Liver (tissue), 9 donors: ENCODE measurements around the gene RFPL2. TPM values are rescaled to one million over a fixed set of nuclear protein-coding genes. Genes with fewer than 3 reads are reported as not detected.

ENCODE experiments used
- DNase-seq: peaks from one replicate; pipeline ENCODE4 v3.0.0-alpha.2; 2017; ENCODE audit warnings: low spot score
- H3K27ac ChIP-seq, 2 donors: one replicate each; pipeline ENCODE4 v1.7.0; 2013; ENCODE audit warnings: inconsistent platforms in 2 of 2, low read length in 2 of 2, control low read depth in 1 of 2, low read depth in 1 of 2, mild to moderate bottlenecking in 1 of 2
- H3K27me3 ChIP-seq, 4 donors: one replicate each; pipeline versions ENCODE4 v1.6.1 to v1.7.0; 2013; ENCODE audit warnings: low read length in 3 of 4, inconsistent platforms in 1 of 4, mild to moderate bottlenecking in 1 of 4, moderate library complexity in 1 of 4; ENCODE audit not compliant: control insufficient read depth in 4 of 4, insufficient read depth in 4 of 4
- H3K36me3 ChIP-seq, 4 donors: one replicate each; pipeline versions ENCODE4 v1.6.1 to v1.7.0; 2013; ENCODE audit warnings: low read length in 3 of 4, mild to moderate bottlenecking in 3 of 4, low read depth in 1 of 4, moderate library complexity in 1 of 4; ENCODE audit not compliant: control insufficient read depth in 4 of 4, insufficient read depth in 3 of 4
- H3K4me1 ChIP-seq, 4 donors: one replicate each; pipeline versions ENCODE4 v1.6.1 to v1.7.0; 2013; ENCODE audit warnings: low read length in 3 of 4, mild to moderate bottlenecking in 3 of 4, moderate library complexity in 1 of 4; ENCODE audit not compliant: control insufficient read depth in 4 of 4, insufficient read depth in 4 of 4
- H3K4me3 ChIP-seq, 3 donors: one replicate each; pipeline versions ENCODE4 v1.6.1 to v1.7.0; 2013; ENCODE audit warnings: low read length in 3 of 3, control low read depth in 1 of 3, low read depth in 1 of 3, mild to moderate bottlenecking in 1 of 3
- H3K9ac ChIP-seq, 2 donors: one replicate each; pipeline ENCODE4 v1.7.0; 2013; ENCODE audit warnings: low read length in 2 of 2, mild to moderate bottlenecking in 2 of 2, moderate library complexity in 2 of 2, control low read depth in 1 of 2, low read depth in 1 of 2
- H3K9me3 ChIP-seq, 4 donors: one replicate each; pipeline versions ENCODE4 v1.6.1 to v1.7.0; 2013; ENCODE audit warnings: low read length in 3 of 4; ENCODE audit not compliant: control insufficient read depth in 4 of 4
- CTCF ChIP-seq: fragments of 150-350 bp; IDR thresholded peaks from 2 replicates; pipeline ENCODE4 v1.5.1; 2017; ENCODE audit warnings: improper control_type of control experiment, low read depth, low read length; ENCODE audit not compliant: missing input control
- EGR1 ChIP-seq, 2 donors: IDR thresholded peaks; 2 replicates each; pipeline ENCODE4 v1.6.1; 2016 to 2018; ENCODE audit warnings: antibody characterized with exemption in 2 of 2, low read depth in 2 of 2
- FOXA1 ChIP-seq: IDR thresholded peaks from 2 replicates; pipeline ENCODE4 v1.6.1; 2016; ENCODE audit warnings: antibody characterized with exemption
- FOXA2 ChIP-seq: IDR thresholded peaks from 2 replicates; pipeline ENCODE4 v1.6.1; 2016; ENCODE audit warnings: antibody characterized with exemption
- HNF4A ChIP-seq, 2 donors: conservative IDR thresholded peaks; 2 replicates each; pipeline ENCODE4 v1.6.1; 2016; ENCODE audit warnings: antibody characterized with exemption in 2 of 2, mild to moderate bottlenecking in 2 of 2
- HNF4G ChIP-seq: IDR thresholded peaks from 2 replicates; pipeline ENCODE4 v1.6.1; 2016; ENCODE audit warnings: antibody characterized with exemption
- MAX ChIP-seq: IDR thresholded peaks from 2 replicates; pipeline ENCODE4 v1.6.1; 2016; ENCODE audit warnings: antibody characterized with exemption
- NR2F2 ChIP-seq: IDR thresholded peaks from 2 replicates; pipeline ENCODE4 v1.6.1; 2016; ENCODE audit warnings: antibody characterized with exemption
- RAD21 ChIP-seq, 2 donors: IDR thresholded peaks; 2 replicates each; pipeline ENCODE4 v1.6.1; 2016; ENCODE audit warnings: antibody characterized with exemption in 2 of 2, mild to moderate bottlenecking in 2 of 2
- REST ChIP-seq: IDR thresholded peaks from 2 replicates; pipeline ENCODE4 v1.6.1; 2016; ENCODE audit warnings: antibody characterized with exemption, mild to moderate bottlenecking
- RXRA ChIP-seq, 2 donors: IDR thresholded peaks; 2 replicates each; pipeline ENCODE4 v1.6.1; 2017 to 2018; ENCODE audit warnings: antibody characterized with exemption in 2 of 2, mild to moderate bottlenecking in 1 of 2
- SP1 ChIP-seq: IDR thresholded peaks from 2 replicates; pipeline ENCODE4 v1.6.1; 2018; ENCODE audit warnings: antibody characterized with exemption, mild to moderate bottlenecking
- TAF1 ChIP-seq: conservative IDR thresholded peaks from 2 replicates; pipeline ENCODE4 v1.6.1; 2016; ENCODE audit warnings: antibody characterized with exemption, mild to moderate bottlenecking
- YY1 ChIP-seq: IDR thresholded peaks from 2 replicates; pipeline ENCODE4 v1.6.1; 2016; ENCODE audit warnings: antibody characterized with exemption, mild to moderate bottlenecking
- WGBS: extraction: QIAGEN DNeasy Blood & Tissue Kit; methylation state at CpG from one replicate; pipeline ENCODE4 v1.1.7; 2013; 5-methylcytosine and 5-hydroxymethylcytosine counted together
- polyA plus RNA-seq, 2 donors: library from polyadenylated mRNA; stranded (reverse) in 1 of 2; unstranded in 1 of 2; fragments of 200-250 nt in 1 of 2; fragments of >200 nt in 1 of 2; fragmentation: Nextera tagmentation in 1 of 2; extraction: Ambion mirVana in 1 of 2; gene quantifications; one replicate each; pipeline versions ENCODE4 v1.2.1 to v1.2.3, GENCODE V29; 2013 to 2015
- total RNA-seq, 2 donors: library from RNA; depleted of rRNA; stranded (reverse); fragments of >200 nt; gene quantifications; one replicate each; pipeline ENCODE4 v1.2.3, GENCODE V29; 2014
- TF ChIP-seq, protein P1 (sequence below): IDR thresholded peaks from 2 replicates; pipeline ENCODE4 v1.6.1; 2016; ENCODE audit warnings: antibody characterized with exemption
- donor health status: healthy.
- donor health status: healthy.
- donor health status: healthy.
- donor health status: healthy.
- donor health status: healthy.

Gene RFPL2
- total and polyA plus RNA-seq, 4 donors = under 0.01 to 0.98 (median 0.07) TPM; not detected in 1

- TF ChIP-seq RAD21 (IDR thresholded peaks at IDR 0.05) = no peak
- TF ChIP-seq YY1 = no peak
- no peak for TF ChIP-seq FOXA1
- no peak for TF ChIP-seq CTCF
- TF ChIP-seq RXRA (IDR thresholded peaks at IDR 0.05) = no peak
Observed at GRCh38 chr22:32185821-32186220, 19.1 kb downstream of the RFPL2 start (continued).

GRCh38 chr22:32183625-32184024 is 21.2 kb downstream of the RFPL2 start:
- Histone ChIP-seq H3K36me3 (no peaks in the 10 kb centered on the region), H3K4me3 (no peak overlapping the region), H3K27ac (no peak overlapping the region), H3K9me3 (no peaks in the 10 kb centered on the region), H3K9ac (no peak overlapping the region), H3K4me1 (no peaks in the 10 kb centered on the region), H3K27me3 (peaks cover 0 to 12% (median 0%) of the 10 kb centered on the region in 4 donors)
- TF ChIP-seq EGR1 (IDR thresholded peaks at IDR 0.05; ENCODE audit: low read depth in 2 of 2) (no peak), HNF4A (conservative IDR thresholded peaks at IDR 0.05) (no peak), RAD21 (IDR thresholded peaks at IDR 0.05) (no peak), YY1 (no peak), TAF1 (no peak), HNF4G (no peak), REST (no peak), NR2F2 (no peak), RXRA (IDR thresholded peaks at IDR 0.05) (no peak)
- TF ChIP-seq, protein P1, sequence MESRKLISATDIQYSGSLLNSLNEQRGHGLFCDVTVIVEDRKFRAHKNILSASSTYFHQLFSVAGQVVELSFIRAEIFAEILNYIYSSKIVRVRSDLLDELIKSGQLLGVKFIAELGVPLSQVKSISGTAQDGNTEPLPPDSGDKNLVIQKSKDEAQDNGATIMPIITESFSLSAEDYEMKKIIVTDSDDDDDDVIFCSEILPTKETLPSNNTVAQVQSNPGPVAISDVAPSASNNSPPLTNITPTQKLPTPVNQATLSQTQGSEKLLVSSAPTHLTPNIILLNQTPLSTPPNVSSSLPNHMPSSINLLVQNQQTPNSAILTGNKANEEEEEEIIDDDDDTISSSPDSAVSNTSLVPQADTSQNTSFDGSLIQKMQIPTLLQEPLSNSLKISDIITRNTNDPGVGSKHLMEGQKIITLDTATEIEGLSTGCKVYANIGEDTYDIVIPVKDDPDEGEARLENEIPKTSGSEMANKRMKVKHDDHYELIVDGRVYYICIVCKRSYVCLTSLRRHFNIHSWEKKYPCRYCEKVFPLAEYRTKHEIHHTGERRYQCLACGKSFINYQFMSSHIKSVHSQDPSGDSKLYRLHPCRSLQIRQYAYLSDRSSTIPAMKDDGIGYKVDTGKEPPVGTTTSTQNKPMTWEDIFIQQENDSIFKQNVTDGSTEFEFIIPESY = no peak
- no peak for DNase-seq
- WGBS = 75% methylated on average over 3 of the region's 3 CpGs

GRCh38 chr22:32181043-32181442 is 23.8 kb downstream of the RFPL2 start:
- Histone ChIP-seq H3K36me3 (no peaks in the 10 kb centered on the region), H3K9me3 (peaks cover 0 to 5% (median 0%) of the 10 kb centered on the region in 4 donors), H3K4me1 (peaks cover 1 to 2% (median 2%) of the 10 kb centered on the region in 4 donors), H3K9ac (no peak overlapping the region), H3K27ac (no peak overlapping the region), H3K4me3 (no peak overlapping the region), H3K27me3 (peaks cover 0 to 18% (median 0%) of the 10 kb centered on the region in 4 donors)
- 71% methylated on average over 6 of the region's 6 CpGs for WGBS
- no peak for DNase-seq
- TF ChIP-seq MAX = no peak
- no peak for TF ChIP-seq RAD21 (IDR thresholded peaks at IDR 0.05)
- TF ChIP-seq SP1 = no peak
- no peak for TF ChIP-seq REST
- no peak for TF ChIP-seq EGR1 (IDR thresholded peaks at IDR 0.05; ENCODE audit: low read depth in 2 of 2)
- no peak for TF ChIP-seq FOXA2
- TF ChIP-seq NR2F2 = no peak
- TF ChIP-seq, protein P1 = no peak
- no peak for TF ChIP-seq HNF4A (conservative IDR thresholded peaks at IDR 0.05)
